Mesenchymal stem cell (in vitro differentiated cells and primary cell): Measurements from ENCODE around the gene ZFAND6.

Experiments
- DNase-seq: peaks from one replicate; pipeline ENCODE4 v3.0.0-alpha.2; 2013
- H2AFZ ChIP-seq: one replicate; pipeline ENCODE4 v1.6.1; 2013; ENCODE audit warnings: low read depth, mild to moderate bottlenecking, control low read depth, inconsistent platforms, low read length, moderate library complexity
- H2AK5ac ChIP-seq: 2 replicates; pipeline ENCODE4 v1.6.1; 2013; ENCODE audit warnings: low read length, moderate library complexity, mild to moderate bottlenecking, inconsistent platforms; ENCODE audit not compliant: severe bottlenecking
- H2BK120ac ChIP-seq: one replicate; pipeline ENCODE4 v1.6.1; 2013; ENCODE audit warnings: low read depth, mild to moderate bottlenecking, inconsistent platforms, low read length, moderate library complexity
- H2BK12ac ChIP-seq, 2 experiments: one replicate each; pipeline ENCODE4 v1.6.1; 2013; ENCODE audit warnings: inconsistent platforms in 2 of 2, low read length in 2 of 2, mild to moderate bottlenecking in 2 of 2, moderate library complexity in 2 of 2, control low read depth in 1 of 2
- H2BK15ac ChIP-seq: one replicate; pipeline ENCODE4 v1.6.1; 2013; ENCODE audit warnings: mild to moderate bottlenecking, low read depth, inconsistent platforms; ENCODE audit not compliant: poor library complexity, severe bottlenecking
- H2BK5ac ChIP-seq: 2 replicates; pipeline ENCODE4 v1.6.1; 2013; ENCODE audit warnings: low read depth, mild to moderate bottlenecking, low read length, control low read depth, inconsistent platforms; ENCODE audit not compliant: poor library complexity, severe bottlenecking
- H3K14ac ChIP-seq, 2 experiments: one replicate each; pipeline ENCODE4 v1.6.1; 2013; ENCODE audit warnings: inconsistent platforms in 2 of 2, low read length in 2 of 2, control low read depth in 1 of 2, mild to moderate bottlenecking in 1 of 2, moderate library complexity in 1 of 2
- H3K18ac ChIP-seq, 2 experiments: one replicate each; pipeline ENCODE4 v1.6.1; 2013; ENCODE audit warnings: inconsistent platforms in 2 of 2, low read length in 2 of 2, control low read depth in 1 of 2, low read depth in 1 of 2, mild to moderate bottlenecking in 1 of 2
- H3K23ac ChIP-seq, 2 experiments: one replicate each; pipeline ENCODE4 v1.6.1; 2013; ENCODE audit warnings: inconsistent platforms in 2 of 2, low read length in 2 of 2, mild to moderate bottlenecking in 2 of 2, moderate library complexity in 2 of 2, control low read depth in 1 of 2
- H3K27ac ChIP-seq: 2 replicates; pipeline ENCODE4 v1.5.1; 2013; ENCODE audit warnings: mild to moderate bottlenecking, moderate library complexity, low read length, control low read depth, inconsistent platforms; ENCODE audit not compliant: poor library complexity, severe bottlenecking
- H3K27me3 ChIP-seq, 2 experiments: 2 replicates each; pipeline versions ENCODE4 v1.6.1 to v1.7.0; 2013; ENCODE audit warnings: low read length in 2 of 2, mild to moderate bottlenecking in 2 of 2, moderate library complexity in 2 of 2, control low read depth in 1 of 2, inconsistent platforms in 1 of 2; ENCODE audit not compliant: control insufficient read depth in 1 of 2, insufficient read depth in 1 of 2
- H3K36me3 ChIP-seq, 2 experiments: 2 replicates each; pipeline versions ENCODE4 v1.6.1 to v1.7.0; 2013; ENCODE audit warnings: low read length in 2 of 2, control low read depth in 1 of 2, inconsistent platforms in 1 of 2, low read depth in 1 of 2, mild to moderate bottlenecking in 1 of 2; ENCODE audit not compliant: insufficient read depth in 2 of 2, control insufficient read depth in 1 of 2
- H3K4ac ChIP-seq, 2 experiments: one replicate each; pipeline ENCODE4 v1.6.1; 2013; ENCODE audit warnings: inconsistent platforms in 2 of 2, low read length in 2 of 2, mild to moderate bottlenecking in 2 of 2, moderate library complexity in 2 of 2, control low read depth in 1 of 2, low read depth in 1 of 2
- H3K4me1 ChIP-seq: 2 replicates; pipeline ENCODE4 v1.6.1; 2013; ENCODE audit warnings: low read depth, low read length, control low read depth; ENCODE audit not compliant: control insufficient read depth, insufficient read depth
- H3K4me2 ChIP-seq: 2 replicates; pipeline ENCODE4 v1.6.1; 2013; ENCODE audit warnings: low read length, mild to moderate bottlenecking, inconsistent platforms; ENCODE audit not compliant: poor library complexity, severe bottlenecking
- H3K4me3 ChIP-seq, 2 experiments: 2 replicates each; pipeline versions ENCODE4 v1.5.1 to v1.7.0; 2013; ENCODE audit warnings: low read length in 2 of 2, mild to moderate bottlenecking in 2 of 2, control low read depth in 1 of 2, low read depth in 1 of 2; ENCODE audit not compliant: insufficient read depth in 1 of 2
- H3K79me1 ChIP-seq: replicated peaks from 2 replicates; pipeline ENCODE4 v1.6.1; 2013; ENCODE audit warnings: mild to moderate bottlenecking, control low read depth, low read length, inconsistent platforms; ENCODE audit not compliant: poor library complexity, severe bottlenecking
- H3K9ac ChIP-seq: 2 replicates; pipeline ENCODE4 v1.7.0; 2013; ENCODE audit warnings: mild to moderate bottlenecking, low read length, moderate library complexity
- H3K9me3 ChIP-seq: 2 replicates; pipeline ENCODE4 v1.7.0; 2013; ENCODE audit warnings: mild to moderate bottlenecking, low read length; ENCODE audit not compliant: control insufficient read depth
- H4K8ac ChIP-seq: one replicate; pipeline ENCODE4 v1.6.1; 2013; ENCODE audit warnings: inconsistent platforms, mild to moderate bottlenecking, low read length, moderate library complexity
- H4K91ac ChIP-seq: one replicate; pipeline ENCODE4 v1.6.1; 2013; ENCODE audit warnings: mild to moderate bottlenecking, low read length, inconsistent platforms
- WGBS: methylation state at CpG from one replicate; pipeline ENCODE4 v1.1.7; 2013; ENCODE audit warnings: mixed read lengths; 5-methylcytosine and 5-hydroxymethylcytosine counted together

Gene ZFAND6

GRCh38 chr15:80095511-80095910 lies 36.0 kb downstream of the ZFAND6 start:
- H3K9ac ChIP-seq: no peak overlapping the region
- H3K4me1 ChIP-seq: peaks cover 7% of the 10 kb centered on the region
- no peak overlapping the region for H4K91ac ChIP-seq
- H3K4me3 ChIP-seq: no peak overlapping the region
- no peak overlapping the region for H2AK5ac ChIP-seq
- H3K36me3 ChIP-seq: no peaks in the 10 kb centered on the region
- no peaks in the 10 kb centered on the region for H3K27me3 ChIP-seq
- no peak overlapping the region for H2BK12ac ChIP-seq
- no peak overlapping the region for H3K14ac ChIP-seq
- peaks cover 3% of the 10 kb centered on the region for H3K79me1 ChIP-seq
- H2BK15ac ChIP-seq: no peak overlapping the region
- H2BK5ac ChIP-seq: no peak overlapping the region
- H3K4me2 ChIP-seq: no peak overlapping the region
- H2BK120ac ChIP-seq: no peak overlapping the region
- H3K27ac ChIP-seq: no peak overlapping the region
- H3K9me3 ChIP-seq: no peaks in the 10 kb centered on the region
- H3K4ac ChIP-seq: no peak overlapping the region
- no peak overlapping the region for H2AFZ ChIP-seq
- no peak overlapping the region for H4K8ac ChIP-seq
- H3K18ac ChIP-seq: no peak overlapping the region
- 90% methylated on average over 2 of the region's 4 CpGs for WGBS
- no peak for DNase-seq
- no peak overlapping the region for H3K23ac ChIP-seq

DNA sequence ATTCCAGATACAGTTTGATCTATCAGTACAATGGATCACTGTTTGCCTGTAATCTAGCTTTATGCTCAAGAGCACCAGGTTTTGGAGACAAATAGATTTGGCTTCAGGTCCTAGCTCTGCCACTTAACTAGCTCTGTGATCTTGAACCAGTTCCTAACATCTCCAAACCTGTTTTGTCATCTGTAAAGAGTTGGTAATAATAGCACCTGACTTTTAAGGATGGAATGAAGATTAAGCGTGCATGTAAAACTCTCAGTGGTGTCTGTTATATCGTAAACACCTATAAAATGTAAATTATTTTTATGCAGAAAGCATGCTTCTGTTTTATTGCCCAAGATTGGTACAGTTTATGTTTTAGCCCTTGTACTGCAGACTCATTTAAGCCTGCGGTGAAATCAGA lies 36.5 kb downstream of the ZFAND6 start:
- Histone ChIP-seq H2AK5ac (no peak overlapping the region), H2BK15ac (no peak overlapping the region), H2BK12ac (no peak overlapping the region), H3K27me3 (no peaks in the 10 kb centered on the region), H3K9ac (no peak overlapping the region), H3K9me3 (no peaks in the 10 kb centered on the region), H3K4ac (no peak overlapping the region), H3K4me1 (peaks cover 7% of the 10 kb centered on the region), H3K36me3 (no peaks in the 10 kb centered on the region), H4K91ac (no peak overlapping the region), H3K14ac (no peak overlapping the region), H2AFZ (no peak overlapping the region), H3K23ac (no peak overlapping the region), H4K8ac (no peak overlapping the region), H2BK5ac (no peak overlapping the region), H3K79me1 (peaks cover 3% of the 10 kb centered on the region), H3K18ac (no peak overlapping the region), H2BK120ac (no peak overlapping the region), H3K4me2 (no peak overlapping the region), H3K27ac (no peak overlapping the region), H3K4me3 (no peak overlapping the region)
- DNase-seq: no peak
- WGBS: no CpG with 5 or more reads among the region's 3 CpGs

DNA sequence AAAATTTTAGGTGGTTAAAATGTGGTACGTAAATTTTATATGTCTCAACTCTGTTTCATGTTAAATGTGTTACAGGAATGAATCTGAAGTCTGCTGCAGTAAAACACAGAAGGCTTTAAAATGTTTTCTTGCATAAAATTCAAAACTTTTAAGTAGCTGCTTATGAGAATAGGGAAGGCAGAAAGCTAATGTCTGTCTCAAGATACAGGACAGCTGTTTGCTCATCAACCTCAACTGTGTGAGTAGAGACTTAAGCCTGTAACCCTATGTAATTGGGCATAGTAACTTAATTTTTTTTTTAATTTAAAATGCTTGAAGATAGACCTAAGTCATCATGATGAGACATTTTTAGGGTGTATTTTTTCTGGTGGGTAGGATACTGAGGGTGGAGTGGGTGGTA lies 38.9 kb downstream of the ZFAND6 start:
- peaks cover 7% of the 10 kb centered on the region for H3K4me1 ChIP-seq
- no peak overlapping the region for H2BK15ac ChIP-seq
- H3K27ac ChIP-seq: no peak overlapping the region
- DNase-seq: no peak
- H3K36me3 ChIP-seq: peaks cover 0 to 4% of the 10 kb centered on the region in 2 experiments
- peaks cover 1% of the 10 kb centered on the region for H3K79me1 ChIP-seq
- no peak overlapping the region for H3K4ac ChIP-seq
- H3K18ac ChIP-seq: no peak overlapping the region
- H3K4me2 ChIP-seq: no peak overlapping the region
- H2AFZ ChIP-seq: no peak overlapping the region
- no peaks in the 10 kb centered on the region for H3K9me3 ChIP-seq
- H4K8ac ChIP-seq: no peak overlapping the region
- no peak overlapping the region for H2BK120ac ChIP-seq
- no peak overlapping the region for H3K14ac ChIP-seq
- H2AK5ac ChIP-seq: no peak overlapping the region
- H3K27me3 ChIP-seq: no peaks in the 10 kb centered on the region
- no peak overlapping the region for H4K91ac ChIP-seq
- WGBS: 100% methylated on average over 1 of the region's 1 CpG
- no peak overlapping the region for H2BK12ac ChIP-seq
- H3K4me3 ChIP-seq: no peak overlapping the region
- no peak overlapping the region for H3K9ac ChIP-seq
- H2BK5ac ChIP-seq: no peak overlapping the region
- no peak overlapping the region for H3K23ac ChIP-seq

DNA sequence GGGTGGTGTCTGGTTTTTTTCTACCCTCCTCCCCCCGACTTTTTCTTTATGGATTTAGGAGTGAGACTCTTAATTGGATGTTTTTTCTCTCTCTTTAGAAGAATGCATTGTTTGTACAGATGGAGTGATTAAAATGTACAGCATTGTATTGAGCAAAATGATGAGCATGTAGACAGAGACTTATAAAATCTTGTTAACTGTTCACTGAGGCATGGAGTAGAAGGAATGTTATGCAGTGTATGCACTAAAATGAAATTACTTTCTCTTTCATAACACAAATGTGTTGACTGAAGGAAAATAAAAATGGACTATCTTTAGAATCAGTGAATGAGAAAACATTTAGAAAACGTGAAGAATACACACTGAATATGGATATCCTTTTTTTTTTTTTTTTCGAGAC lies 39.8 kb downstream of the ZFAND6 start:
- H2BK5ac ChIP-seq: no peak overlapping the region
- no peaks in the 10 kb centered on the region for H3K9me3 ChIP-seq

More for the DNA sequence above, 39.8 kb downstream of the ZFAND6 start:
- H3K27me3 ChIP-seq: no peaks in the 10 kb centered on the region
- no peak overlapping the region for H3K4ac ChIP-seq
- no peak overlapping the region for H2AFZ ChIP-seq
- no peak overlapping the region for H3K23ac ChIP-seq
- H3K9ac ChIP-seq: no peak overlapping the region
- H2BK15ac ChIP-seq: no peak overlapping the region
- DNase-seq: no peak
- no peak overlapping the region for H3K4me3 ChIP-seq
- H3K4me1 ChIP-seq: peaks cover 4% of the 10 kb centered on the region
- H2BK120ac ChIP-seq: no peak overlapping the region
- peak overlapping the region; percentile 49 for H3K27ac ChIP-seq
- peak overlapping the region; percentile 37 for H3K4me2 ChIP-seq
- peaks cover 4% of the 10 kb centered on the region for H3K79me1 ChIP-seq
- H4K8ac ChIP-seq: no peak overlapping the region
- peaks cover 0 to 9% of the 10 kb centered on the region in 2 experiments for H3K36me3 ChIP-seq
- H4K91ac ChIP-seq: no peak overlapping the region
- no peak overlapping the region for H3K14ac ChIP-seq
- no peak overlapping the region for H2BK12ac ChIP-seq
- H3K18ac ChIP-seq: no peak overlapping the region
- 91% methylated on average over 3 of the region's 3 CpGs for WGBS
- H2AK5ac ChIP-seq: no peak overlapping the region
